HG03025 (cell line): ENCODE results near the gene AKT2.

ENCODE experiments used
- ATAC-seq: cut with Tn5 transposase; IDR thresholded peaks from one replicate; pipeline ENCODE4 v1.9.1; 2021; ENCODE audit warnings: mild to moderate bottlenecking, moderate library complexity; ENCODE audit not compliant: unreplicated experiment, low FRiP score

The AKT2 gene

DNA sequence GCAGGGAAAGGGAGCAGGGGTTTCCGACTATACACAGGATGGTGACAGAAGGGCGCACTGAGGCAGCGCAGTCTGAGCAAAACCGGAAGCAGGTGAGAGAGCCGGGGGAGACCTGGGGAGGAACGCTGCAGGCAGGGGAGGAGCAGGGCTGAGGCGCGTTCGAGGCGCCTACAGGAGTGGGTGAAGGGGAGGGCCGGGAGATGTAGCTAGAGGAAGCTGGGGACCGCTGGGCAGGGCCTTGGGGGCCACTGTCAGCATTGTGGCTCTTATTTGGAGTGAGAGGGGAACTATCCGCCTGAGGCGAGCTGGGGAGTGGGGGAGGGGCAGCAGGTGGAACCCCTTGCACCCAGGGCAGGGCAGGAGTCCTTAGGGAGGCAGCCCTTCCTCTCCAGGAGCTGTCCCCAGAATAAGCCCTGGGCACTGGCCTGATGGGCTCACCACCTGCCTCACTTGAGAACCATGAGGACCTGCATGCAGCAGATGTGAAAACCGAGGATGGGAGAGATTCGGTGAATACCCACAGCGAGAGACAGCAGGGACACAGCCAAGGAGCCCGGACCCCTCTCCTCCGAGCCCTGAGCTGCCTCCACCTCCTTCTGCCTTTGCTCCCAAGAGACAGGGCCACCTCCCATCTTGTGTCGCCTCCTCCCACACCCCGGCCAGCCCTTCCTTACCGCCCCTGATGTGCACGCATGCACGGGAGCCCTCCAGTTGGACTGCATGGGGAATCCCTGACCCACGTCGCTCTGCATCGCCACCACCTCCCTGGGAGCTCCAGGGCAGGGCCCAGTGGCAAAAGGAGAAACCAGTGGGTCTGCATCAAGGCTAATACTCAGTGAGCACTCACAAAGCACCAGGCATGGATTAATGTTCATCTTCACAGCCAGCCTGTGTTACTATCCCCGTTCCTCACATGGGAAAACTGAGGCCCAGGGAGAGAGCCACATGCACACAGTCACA lies 10.3 kb downstream of the AKT2 start:
- no peak for ATAC-seq

DNA sequence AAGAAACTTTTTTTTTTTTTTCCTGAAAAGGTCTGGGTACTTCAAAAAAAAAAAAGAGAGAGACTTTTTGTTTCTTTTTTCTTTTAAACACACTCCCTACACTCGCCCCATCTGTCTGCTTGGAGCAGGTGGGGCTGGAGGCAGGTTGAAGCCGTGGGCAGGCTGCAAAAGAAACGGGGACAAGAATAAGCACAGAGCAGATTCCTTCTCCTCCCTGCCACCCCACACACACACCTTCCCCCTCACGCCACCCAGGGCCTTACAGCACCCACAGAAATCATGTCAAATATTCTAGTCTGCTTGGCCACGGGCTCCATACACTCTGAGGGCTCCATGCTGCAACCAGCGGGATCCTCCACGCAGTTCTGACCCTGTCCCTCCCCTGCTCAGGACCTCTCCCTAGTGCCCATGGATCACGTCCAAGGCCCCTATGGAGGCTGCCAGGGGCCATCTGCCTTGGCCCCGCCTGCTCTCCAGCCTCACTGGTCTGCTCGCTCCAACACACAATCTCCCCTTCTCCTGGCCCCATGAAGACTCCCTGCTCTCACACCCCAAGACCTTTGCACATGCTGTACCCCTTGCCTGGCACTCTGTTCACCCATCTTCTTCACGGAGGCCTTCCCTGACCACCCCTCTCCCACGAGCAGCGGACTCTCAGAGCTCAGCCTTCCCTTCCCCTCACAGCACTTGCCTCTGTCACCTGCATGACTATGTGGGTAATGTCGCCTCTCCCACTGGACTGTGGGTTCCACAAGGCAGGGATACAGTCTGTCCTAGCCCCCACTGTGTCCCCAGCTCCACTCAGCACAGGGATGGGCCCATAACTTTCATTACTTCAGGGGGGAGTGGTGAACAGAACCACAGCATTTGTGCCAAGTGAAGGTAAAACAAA lies 11.4 kb downstream of the AKT2 start:
- no peak for ATAC-seq

DNA sequence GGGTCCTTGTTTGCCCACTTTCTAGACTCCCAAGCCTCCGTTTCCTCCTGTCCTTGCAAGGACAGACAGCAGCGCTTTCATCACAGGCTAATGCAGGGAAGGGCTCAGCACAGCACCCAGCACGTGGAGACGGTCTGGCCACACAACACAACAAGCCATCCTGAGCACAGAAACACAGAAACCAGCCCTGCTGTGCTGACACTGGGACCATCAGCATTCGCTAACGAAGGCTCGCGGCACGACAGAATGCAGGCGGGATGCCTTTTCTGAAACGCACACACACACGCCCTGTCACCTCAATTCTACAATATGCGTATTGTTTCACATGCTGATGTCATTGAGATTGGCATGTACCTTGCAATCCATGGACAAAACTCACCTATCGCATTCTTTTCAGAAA lies 12.9 kb downstream of the AKT2 start:
- no peak for ATAC-seq

DNA sequence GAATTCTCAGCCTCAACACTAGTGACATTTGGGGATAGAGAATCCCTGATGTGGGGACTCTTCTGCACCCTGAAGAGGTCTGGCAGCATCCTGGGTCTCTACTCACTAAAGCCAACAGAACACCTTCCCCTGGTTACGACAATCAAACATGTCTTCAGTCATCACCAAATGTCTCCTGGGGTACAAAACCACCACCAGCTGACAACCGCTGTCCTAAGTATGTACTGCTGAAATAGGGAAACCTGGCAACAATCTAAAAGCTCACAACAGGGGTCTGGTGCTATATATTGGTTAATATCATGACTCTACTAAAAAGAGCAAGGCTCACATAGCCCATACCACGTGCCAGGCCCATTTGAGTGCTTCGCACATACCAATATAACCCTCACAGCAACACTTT lies 13.4 kb downstream of the AKT2 start:
- no peak for ATAC-seq

DNA sequence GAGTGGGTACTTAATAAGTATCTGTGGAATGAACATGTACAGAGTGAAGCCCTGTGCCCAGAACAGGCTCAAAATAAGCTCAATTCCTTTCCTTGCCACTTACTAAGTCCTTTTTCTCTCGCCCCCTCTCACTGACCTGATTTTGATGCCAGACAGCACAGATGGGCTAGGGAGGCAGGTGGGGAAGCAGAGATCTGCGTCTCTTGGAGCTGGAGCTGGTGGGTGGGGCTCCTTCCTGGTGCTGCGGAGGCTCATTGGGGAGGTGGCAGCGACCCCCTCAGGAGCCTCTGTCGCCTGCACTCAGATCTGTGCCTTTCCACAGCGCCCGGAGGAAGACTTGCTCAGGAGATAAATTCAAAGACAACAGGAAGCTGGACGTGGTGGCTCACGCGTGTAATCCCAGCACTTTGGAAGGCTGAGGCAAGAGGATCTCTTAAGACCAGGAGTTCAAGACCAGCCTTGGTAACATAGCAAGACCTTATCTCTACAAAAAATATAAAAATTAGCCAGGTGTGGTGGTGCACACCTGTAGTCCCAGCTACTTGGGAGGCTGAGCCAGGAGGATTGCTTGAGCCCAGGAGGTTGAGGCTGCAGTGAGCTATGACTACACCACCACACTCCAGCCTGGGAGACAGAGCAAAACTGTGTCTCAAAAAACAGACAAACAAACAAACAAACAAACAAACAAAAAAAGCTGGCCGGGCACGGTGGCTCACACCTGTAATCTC lies 14.6 kb downstream of the AKT2 start:
- ATAC-seq: no peak

DNA sequence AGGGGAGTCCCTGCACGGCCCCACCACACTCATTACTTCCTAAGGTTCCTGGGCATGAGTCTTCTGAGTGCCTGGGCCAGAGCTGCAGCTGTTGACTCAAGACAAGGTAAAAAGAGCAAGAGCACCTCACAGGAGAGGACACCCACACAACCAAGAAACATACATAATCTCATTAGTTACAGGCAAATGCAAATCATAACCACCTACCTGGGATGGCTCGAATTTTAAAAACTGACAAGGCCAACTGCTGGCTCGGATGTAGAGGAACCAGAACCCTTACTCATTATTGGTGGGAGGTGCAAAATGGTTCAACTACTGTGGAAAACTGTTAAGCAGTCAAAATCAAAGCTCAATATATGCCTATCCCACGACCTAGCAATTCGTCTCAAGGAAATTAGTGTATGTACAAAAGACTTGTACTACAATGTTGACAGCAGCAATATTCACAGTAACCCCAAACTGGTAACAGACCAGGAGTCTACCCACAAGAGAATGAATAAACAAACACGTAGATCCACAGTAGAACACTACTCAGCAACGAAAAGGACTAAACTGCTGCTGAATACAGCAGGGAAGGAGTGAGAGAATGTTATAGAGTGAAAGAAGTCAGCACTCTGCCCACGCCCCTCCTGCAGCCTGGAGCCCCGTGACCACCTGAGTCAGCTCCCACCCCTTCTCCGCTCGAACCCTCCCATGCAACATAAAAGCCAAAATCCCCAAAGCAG lies 15.8 kb downstream of the AKT2 start:
- no peak for ATAC-seq

DNA sequence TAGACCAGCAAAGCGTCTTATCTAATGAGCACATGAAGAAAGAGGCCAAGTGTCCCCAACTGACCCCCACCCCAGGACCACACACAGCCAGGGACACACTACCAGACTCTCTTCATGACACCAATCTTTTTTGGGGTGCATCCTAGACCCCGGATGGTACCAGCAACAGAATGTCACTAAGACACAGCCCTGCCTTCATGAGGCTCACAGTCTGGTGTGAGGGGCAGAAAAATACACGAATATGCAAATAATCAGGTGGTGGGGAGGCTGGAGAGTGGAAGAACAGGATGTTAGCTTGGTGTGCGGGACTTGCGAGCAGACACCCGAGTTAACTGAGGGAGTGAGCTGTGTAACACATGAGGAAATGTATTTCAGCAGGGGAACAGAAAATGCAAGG lies 17.5 kb downstream of the AKT2 start:
- no peak for ATAC-seq

DNA sequence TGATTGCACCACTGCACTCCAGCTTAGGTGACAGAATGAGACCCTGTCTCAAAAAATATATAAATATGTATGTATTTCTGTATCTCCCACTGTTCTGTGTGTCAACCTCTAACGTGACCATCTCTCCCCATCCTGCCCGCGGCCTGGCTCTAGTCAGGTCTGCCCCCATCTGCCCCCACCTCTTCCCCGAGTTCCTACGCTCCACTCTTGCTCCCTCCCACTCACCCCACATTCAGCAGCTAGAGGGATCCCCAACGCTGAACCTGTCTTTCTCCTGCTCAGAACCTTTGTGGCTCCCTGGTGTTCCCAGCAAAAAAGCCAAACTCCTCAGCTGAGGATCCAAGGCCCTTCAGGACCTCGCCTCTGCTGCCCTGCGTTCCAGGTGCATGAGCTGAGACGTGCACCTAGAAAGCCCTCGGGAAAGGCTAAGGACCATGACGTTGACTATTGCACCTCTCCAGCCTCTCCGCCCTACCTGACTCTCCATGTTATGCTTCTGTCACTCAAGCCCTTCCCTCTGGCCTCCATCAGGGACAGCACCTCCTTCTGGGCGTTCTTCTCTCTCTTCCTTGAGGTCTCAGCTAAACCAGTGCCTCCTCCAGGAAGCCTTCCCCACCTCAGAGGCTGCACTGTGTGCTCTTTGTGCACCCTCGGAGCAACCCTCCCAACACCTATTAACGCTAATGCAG lies 18.1 kb downstream of the AKT2 start:
- no peak for ATAC-seq

DNA sequence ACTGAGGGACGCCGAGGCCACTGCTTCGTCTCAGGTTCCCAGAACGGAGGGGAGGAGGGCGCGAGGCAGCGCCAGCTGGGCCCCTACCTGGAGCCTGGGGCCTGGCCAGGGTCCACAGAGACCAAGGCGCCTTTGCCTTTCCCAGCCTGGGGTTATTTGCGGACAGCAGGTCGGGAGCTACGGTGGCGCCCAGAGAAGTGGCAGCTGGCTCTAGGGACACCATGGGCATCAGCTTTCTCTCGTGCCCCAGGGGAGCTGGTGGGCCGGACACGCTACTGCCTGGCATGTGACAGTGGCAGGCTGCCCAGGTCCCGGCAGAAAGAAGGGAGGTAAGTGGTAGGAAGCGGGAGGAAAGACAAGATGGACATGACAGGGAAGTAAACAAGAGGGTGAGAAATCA lies 19.0 kb downstream of the AKT2 start:
- no peak for ATAC-seq

DNA sequence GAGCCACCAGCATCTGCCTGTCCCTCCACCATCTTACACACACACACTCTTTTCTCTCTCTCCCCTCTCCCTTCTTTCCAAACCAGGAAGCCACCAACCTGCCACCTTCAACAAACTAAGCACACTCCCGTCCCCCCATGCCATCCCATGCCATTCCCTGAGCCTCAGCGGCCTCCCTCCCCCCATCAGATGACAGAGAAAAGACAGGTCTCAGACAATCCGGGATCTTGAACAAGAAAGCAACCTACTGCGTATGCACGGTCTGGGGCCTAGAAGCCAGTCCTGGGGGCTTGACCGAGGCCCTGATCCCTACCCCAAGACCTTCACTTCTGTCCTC lies 19.4 kb downstream of the AKT2 start:
- no peak for ATAC-seq

DNA sequence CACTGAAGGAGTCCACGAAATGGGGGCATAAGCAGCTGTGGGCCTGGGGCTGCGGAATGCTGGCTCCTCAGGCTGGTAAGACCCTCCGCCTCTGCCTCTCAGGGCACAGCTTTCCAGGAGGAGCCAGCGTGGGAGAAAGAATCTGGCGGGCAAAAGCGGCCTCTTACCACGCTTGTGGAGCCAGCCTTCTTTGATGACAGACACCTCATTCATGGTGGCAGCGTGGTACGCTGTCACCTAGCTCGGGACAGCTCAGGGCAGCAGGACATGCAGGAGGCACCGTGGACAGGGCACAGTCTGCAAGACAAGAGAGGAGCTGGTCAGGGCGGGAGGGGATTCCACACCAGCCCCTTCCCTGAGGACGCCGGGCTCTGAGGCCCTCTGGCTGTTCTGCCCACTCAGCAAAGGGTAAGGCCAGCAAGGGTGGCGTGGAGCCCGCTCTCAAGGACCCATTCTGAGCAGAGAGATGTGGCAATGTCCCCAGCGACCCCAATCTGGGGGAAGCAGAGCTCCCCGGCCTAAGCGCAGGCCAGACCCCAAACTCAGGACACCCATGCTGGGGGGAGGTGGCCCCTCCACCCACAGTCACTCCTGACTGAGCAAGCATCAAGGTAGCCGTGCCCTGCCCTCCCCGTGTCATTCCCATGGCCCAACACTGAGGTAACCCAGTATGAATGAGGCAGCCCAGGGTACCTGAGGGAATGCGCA lies 19.9 kb downstream of the AKT2 start:
- no peak for ATAC-seq

DNA sequence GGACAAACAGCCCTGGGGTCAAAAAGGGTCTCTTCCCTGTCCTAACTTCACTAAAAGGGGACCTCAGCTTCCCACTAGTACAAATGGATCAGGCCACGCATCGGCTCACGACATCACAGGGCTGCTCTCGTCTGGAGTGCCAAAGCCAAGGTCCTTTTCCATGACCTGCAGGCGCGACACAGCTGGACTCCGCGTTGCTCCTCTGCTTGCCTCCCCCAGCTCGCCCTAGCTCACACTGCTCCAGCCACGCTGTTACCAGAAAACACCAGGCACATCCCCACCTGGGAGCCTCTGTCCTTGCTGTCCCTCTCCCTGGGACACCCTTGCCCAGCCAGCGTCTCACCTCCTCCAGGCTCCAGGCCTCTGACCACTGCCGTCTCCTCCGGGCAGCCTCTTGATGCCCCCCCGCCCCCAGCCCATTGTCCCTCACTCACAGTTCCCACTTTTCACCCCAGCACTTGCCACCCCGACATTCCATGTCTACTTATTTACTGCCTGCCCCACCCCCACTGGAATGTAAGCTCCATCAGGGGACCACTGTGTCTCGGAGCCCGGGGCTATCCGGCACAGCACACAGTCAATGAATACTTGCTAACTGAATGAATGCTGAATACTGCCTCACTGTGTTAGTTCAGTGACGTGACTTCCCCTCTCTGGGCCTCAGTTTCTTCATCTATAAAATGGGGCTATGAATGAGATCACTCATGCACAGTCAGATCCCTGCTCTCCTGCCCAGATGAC lies 20.7 kb downstream of the AKT2 start:
- ATAC-seq: no peak

DNA sequence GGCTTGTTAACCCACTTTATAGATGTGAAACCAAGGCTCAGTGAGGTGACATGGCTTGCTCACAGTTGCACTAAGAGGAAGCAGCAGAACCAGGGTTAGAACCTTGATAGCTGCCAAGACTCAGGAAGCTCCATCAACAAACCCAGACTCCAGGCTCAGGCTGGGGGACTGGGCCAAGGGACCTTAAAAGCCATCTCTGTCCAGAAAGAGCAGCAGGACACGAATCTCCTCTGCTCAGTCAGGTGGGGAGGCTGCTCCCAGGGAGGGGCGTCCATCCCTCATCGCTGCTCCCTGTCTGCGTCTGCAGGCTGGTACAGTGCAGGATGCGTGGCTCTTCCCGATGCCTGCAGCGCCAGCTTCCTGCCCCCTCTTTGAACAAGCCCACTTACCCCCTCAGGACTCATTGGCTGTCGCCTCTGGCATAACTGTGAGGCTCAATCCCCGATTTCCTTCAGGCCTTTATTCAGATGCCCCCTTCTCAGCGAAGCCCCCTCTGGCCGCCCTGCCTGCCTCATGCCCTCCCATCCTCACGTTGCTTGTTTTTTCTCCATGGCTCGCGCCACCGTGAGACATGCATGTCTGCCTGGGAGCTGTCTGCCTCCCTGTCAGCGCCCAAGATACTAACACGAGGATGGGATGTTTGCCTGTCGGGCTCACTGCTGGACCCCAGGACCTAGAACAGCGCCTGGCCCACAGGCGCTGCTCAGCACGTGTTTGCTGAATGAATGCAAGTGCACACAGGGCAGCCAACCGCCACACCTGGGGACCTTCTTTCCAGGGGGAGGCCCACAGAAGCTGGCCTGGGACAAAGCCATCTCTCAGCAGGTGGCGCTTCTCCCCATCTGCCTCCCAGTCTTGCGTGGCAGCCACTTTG lies 21.5 kb downstream of the AKT2 start:
- ATAC-seq: no peak

DNA sequence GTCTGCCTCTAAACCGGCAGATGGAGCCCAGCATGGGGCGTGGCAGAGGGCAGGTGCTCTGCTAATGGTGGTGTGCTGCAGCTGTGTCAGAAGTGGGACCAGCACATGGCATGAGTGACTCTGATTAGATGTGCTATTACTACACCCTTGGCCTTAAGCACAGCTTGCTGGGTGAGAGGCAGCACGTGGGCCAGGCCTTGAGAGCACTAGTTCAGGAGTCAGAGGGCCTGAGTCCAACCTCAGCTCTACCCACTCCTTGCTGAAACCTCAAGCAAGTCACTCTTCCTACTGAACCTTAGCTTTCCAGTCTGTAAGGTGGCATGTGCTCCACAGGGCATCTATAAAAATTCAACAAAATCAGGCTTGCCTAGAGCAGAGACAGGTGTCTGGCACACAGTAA lies 22.7 kb downstream of the AKT2 start:
- ATAC-seq: no peak

DNA sequence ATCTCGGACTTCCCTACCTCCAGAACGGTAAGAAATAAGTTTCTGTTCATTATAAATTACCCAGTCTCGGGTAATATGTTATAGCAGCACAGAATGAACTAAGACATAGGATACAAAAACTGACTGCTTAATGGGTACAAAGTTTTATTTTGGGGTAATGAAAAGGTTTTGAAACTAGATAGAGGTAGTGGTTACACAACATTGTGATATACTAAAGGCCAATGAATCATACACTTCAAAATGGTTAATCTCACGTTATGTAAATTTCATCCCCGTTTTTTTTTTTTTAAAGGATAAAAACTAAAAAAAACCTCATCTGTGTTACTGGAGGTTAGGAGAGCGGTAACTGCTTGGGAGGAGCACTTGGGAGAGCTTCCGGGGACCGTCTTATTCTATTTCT lies 23.5 kb downstream of the AKT2 start:
- no peak for ATAC-seq

DNA sequence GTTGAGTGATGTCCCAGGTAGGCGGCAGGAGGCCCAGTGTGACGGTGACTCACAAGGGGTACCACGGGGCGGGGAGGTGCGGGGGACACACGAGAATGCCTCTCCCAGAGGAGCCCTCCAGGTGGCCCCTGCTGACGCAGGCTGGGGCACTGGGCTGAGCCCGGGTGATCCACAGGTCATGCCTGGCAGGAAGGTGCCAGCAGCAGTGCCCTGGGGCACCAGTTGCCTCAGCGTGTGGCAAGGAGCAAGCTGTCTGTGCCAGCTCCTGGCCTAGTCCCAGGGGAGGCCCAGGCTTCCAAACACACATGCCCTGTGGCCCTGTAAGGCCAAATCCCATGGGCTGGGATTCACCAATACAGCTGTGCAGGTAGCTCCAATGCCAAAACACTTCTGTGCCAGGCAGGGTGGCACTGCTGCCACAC lies 28.0 kb downstream of the AKT2 start:
- ATAC-seq: no peak

DNA sequence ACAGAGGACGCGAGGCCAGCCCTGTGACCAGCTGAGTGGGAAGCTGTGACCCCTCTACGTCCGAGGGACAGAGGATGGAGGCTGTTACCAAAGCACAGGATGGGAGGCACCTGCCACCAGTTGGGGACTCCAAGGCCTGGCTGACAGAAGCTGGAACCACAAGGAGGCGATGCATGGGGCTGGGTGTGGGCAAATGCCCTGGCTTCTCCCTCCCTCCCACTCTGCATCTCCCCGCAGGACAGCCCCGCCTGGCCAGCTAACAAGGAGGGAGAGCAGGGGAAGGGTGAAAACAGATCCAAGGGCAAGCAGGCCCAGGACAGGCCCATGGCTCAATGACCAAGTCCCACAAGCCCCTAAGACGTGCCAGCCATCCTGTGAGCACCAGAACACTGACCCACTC lies 28.6 kb downstream of the AKT2 start:
- no peak for ATAC-seq
